IMR-90 (cell line): ENCODE data around the gene HENMT1.

Experiments
- BHLHE40 ChIP-seq: fragments of 150-350 bp; IDR thresholded peaks from 2 replicates; pipeline ENCODE4 v1.6.1; 2016; ENCODE audit warnings: mild to moderate bottlenecking, low read depth, low read length
- CEBPB ChIP-seq: IDR thresholded peaks from 2 replicates; pipeline ENCODE4 v1.6.1; 2012; ENCODE audit warnings: low read depth, low read length, improper control_type of control experiment
- FOS ChIP-seq: fragments of 150-350 bp; IDR thresholded peaks from 2 replicates; pipeline ENCODE4 v1.6.1; 2016; ENCODE audit warnings: low read depth, low read length
- MAFK ChIP-seq: IDR thresholded peaks from 2 replicates; pipeline ENCODE4 v1.6.1; 2012; ENCODE audit warnings: low read depth, low read length, improper control_type of control experiment
- MAZ ChIP-seq: IDR thresholded peaks from 2 replicates; pipeline ENCODE4 v1.6.1; 2012; ENCODE audit warnings: low read depth, mild to moderate bottlenecking, low read length, improper control_type of control experiment, moderate library complexity, borderline replicate concordance
- MXI1 ChIP-seq: IDR thresholded peaks from 2 replicates; pipeline ENCODE4 v1.6.1; 2012; ENCODE audit warnings: low read depth, mild to moderate bottlenecking, low read length, moderate library complexity, borderline replicate concordance
- POLR2A ChIP-seq: IDR thresholded peaks from 2 replicates; pipeline ENCODE4 v1.6.1; 2012; ENCODE audit warnings: mild to moderate bottlenecking, low read depth, low read length
- RAD21 ChIP-seq: IDR thresholded peaks from 2 replicates; pipeline ENCODE4 v1.6.1; 2012; ENCODE audit warnings: low read length, improper control_type of control experiment
- RCOR1 ChIP-seq: IDR thresholded peaks from 2 replicates; pipeline ENCODE4 v1.6.1; 2012; ENCODE audit warnings: mild to moderate bottlenecking, low read length, improper control_type of control experiment; ENCODE audit not compliant: insufficient replicate concordance
- RFX5 ChIP-seq: IDR thresholded peaks from 2 replicates; pipeline ENCODE4 v1.8.0; 2012; ENCODE audit warnings: low read depth, mild to moderate bottlenecking, low read length, moderate library complexity
- USF2 ChIP-seq: fragments of 150-350 bp; IDR thresholded peaks from 2 replicates; pipeline ENCODE4 v1.6.1; 2017; ENCODE audit warnings: mild to moderate bottlenecking, antibody characterized with exemption, low read length, low read depth
- TF ChIP-seq, protein P1 (sequence below): conservative IDR thresholded peaks from 2 replicates; pipeline ENCODE4 v1.5.1; 2012; ENCODE audit warnings: mild to moderate bottlenecking, low read depth, low read length, improper control_type of control experiment
- TF ChIP-seq, protein P2 (sequence below): fragments of 150-350 bp; IDR thresholded peaks from 2 replicates; pipeline ENCODE4 v1.6.1; 2016; ENCODE audit warnings: low read depth, mild to moderate bottlenecking, low read length, moderate library complexity, borderline replicate concordance

GRCh38 chr1:108708691-108709660 lies 48.1 kb upstream of the HENMT1 start:
- TF ChIP-seq, protein P1, sequence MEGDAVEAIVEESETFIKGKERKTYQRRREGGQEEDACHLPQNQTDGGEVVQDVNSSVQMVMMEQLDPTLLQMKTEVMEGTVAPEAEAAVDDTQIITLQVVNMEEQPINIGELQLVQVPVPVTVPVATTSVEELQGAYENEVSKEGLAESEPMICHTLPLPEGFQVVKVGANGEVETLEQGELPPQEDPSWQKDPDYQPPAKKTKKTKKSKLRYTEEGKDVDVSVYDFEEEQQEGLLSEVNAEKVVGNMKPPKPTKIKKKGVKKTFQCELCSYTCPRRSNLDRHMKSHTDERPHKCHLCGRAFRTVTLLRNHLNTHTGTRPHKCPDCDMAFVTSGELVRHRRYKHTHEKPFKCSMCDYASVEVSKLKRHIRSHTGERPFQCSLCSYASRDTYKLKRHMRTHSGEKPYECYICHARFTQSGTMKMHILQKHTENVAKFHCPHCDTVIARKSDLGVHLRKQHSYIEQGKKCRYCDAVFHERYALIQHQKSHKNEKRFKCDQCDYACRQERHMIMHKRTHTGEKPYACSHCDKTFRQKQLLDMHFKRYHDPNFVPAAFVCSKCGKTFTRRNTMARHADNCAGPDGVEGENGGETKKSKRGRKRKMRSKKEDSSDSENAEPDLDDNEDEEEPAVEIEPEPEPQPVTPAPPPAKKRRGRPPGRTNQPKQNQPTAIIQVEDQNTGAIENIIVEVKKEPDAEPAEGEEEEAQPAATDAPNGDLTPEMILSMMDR = no peak
- TF ChIP-seq POLR2A (no peak), RFX5 (no peak), RCOR1 (no peak), USF2 (no peak), RAD21 (no peak), MAZ (no peak), MXI1 (no peak), FOS (no peak), CEBPB (no peak), MAFK (no peak), BHLHE40 (no peak)
- TF ChIP-seq, protein P2, sequence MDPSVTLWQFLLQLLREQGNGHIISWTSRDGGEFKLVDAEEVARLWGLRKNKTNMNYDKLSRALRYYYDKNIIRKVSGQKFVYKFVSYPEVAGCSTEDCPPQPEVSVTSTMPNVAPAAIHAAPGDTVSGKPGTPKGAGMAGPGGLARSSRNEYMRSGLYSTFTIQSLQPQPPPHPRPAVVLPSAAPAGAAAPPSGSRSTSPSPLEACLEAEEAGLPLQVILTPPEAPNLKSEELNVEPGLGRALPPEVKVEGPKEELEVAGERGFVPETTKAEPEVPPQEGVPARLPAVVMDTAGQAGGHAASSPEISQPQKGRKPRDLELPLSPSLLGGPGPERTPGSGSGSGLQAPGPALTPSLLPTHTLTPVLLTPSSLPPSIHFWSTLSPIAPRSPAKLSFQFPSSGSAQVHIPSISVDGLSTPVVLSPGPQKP = no peak
